Stomach (tissue), 4 donors: ENCODE data around the gene GUCY1A2.

Experiments used
- EP300 ChIP-seq: sonication (generic); formaldehyde crosslinking; IDR thresholded peaks from one replicate; pipeline ENCODE4 v1.6.1; 2017; ENCODE audit warnings: antibody characterized with exemption
- TF ChIP-seq, protein P1 (sequence below), 7 experiments: fragments of 450-650 bp in 4 of 7; fragments of 200-600 bp in 3 of 7; sonication (generic) in 3 of 7; IDR thresholded peaks; one replicate each; pipeline ENCODE4 v1.5.1; 2016 to 2019; ENCODE audit warnings: antibody characterized with exemption in 7 of 7, control low read depth in 2 of 7, mild to moderate bottlenecking in 1 of 7

DNA sequence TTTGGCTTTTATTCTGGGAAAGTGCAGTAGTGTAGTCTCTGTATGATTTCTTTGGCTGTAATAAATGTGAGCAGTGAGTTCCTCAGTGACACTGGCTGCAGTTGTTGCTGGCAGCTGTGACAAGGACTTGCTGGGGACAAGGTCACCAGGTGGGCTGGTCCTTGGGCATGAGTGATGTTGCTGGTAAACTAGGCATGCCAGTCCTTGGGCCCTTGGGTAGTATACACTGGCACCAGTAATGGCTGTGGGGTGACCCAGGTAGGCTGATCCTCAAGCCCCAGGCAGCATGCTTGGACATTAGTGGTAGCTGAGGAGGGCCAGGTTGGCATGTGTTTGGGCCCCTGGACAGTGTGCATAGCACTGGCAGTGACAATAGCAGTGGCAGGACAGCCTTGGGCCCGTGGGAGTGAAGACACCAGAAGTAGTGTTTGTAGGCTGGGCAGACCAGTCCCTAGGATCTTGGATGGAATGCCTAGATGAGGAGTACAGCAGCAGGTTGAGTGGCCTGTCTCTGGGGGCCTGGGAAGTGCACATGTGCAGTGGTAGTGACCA lies 164.3 kb downstream of the GUCY1A2 start:
- TF ChIP-seq, protein P1, sequence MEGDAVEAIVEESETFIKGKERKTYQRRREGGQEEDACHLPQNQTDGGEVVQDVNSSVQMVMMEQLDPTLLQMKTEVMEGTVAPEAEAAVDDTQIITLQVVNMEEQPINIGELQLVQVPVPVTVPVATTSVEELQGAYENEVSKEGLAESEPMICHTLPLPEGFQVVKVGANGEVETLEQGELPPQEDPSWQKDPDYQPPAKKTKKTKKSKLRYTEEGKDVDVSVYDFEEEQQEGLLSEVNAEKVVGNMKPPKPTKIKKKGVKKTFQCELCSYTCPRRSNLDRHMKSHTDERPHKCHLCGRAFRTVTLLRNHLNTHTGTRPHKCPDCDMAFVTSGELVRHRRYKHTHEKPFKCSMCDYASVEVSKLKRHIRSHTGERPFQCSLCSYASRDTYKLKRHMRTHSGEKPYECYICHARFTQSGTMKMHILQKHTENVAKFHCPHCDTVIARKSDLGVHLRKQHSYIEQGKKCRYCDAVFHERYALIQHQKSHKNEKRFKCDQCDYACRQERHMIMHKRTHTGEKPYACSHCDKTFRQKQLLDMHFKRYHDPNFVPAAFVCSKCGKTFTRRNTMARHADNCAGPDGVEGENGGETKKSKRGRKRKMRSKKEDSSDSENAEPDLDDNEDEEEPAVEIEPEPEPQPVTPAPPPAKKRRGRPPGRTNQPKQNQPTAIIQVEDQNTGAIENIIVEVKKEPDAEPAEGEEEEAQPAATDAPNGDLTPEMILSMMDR (IDR thresholded peaks at IDR 0.05), result no peak
- TF ChIP-seq EP300, result no peak
